Measurements from ENCODE around the gene TAGLN3.

The TAGLN3 gene

DNA sequence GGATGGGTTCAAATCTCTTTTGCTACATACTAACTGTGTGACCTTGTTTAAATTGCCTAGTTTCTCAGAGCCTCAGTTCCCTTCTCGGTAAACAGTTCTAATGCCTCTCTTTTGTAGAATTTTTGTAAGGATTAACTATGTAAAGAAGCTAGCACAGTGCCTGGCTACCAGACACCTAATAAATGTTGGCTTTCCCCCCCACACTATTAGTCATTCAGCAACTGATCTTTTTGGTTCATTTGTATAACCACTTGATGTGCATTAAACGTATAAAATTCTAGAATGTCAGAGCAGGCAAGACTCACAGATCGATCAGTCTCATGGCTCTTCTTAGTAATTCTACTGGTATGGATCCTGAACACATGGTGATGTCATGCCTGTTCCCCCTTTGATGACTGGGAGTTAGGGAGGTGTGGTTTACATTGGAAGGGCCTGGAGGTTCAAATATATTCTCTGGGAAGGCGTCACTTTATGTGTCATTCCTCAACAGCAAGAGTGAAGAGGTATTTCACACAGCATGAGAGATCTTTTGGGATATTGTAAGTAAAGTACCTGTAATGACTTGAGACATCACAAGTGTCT is 6.5 kb downstream of the TAGLN3 start:
- no peak for TF ChIP-seq CTCF (IDR thresholded peaks at IDR 0.05; ENCODE audit: unreplicated experiment in 3 of 3)
- Mint-ChIP-seq H3K4me3 (no peak overlapping the region), H3K4me1 (peaks cover 56% of the 10 kb centered on the region), H3K27ac (no peak overlapping the region), H3K36me3 (ENCODE audit: low read depth) (peaks cover 10% of the 10 kb centered on the region), H3K27me3 (ENCODE audit: low read depth) (peaks cover 14% of the 10 kb centered on the region), H3K9me3 (no peaks in the 10 kb centered on the region)

DNA sequence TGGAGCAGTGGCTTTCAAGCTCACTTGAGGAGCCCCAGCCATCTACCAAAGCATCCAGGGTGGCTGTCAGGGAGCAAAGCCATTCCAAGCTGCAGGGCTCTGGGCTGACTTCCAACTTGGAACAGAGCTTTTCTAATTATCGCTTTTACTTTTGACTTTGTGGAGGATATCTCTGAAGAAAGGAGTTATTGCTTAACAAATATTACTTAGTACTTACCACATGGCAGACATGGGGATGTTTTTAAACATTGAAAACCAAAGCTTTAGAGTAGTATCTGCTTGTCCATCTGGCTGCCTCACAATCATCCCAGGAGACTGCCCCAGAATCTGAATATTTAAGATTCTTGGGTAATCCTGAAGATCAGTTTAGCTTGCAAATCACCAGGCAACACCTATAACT is 8.9 kb downstream of the TAGLN3 start:
- H3K4me1 Mint-ChIP-seq: peaks cover 58% of the 10 kb centered on the region
- H3K36me3 Mint-ChIP-seq (ENCODE audit: low read depth): peaks cover 10% of the 10 kb centered on the region
- peaks cover 4% of the 10 kb centered on the region for H3K27me3 Mint-ChIP-seq (ENCODE audit: low read depth)
- H3K27ac Mint-ChIP-seq: peak overlapping the region; percentile 24 to 77 (median 48)
- H3K4me3 Mint-ChIP-seq: no peak overlapping the region
- H3K9me3 Mint-ChIP-seq: no peaks in the 10 kb centered on the region
- no peak for TF ChIP-seq CTCF (IDR thresholded peaks at IDR 0.05; ENCODE audit: unreplicated experiment in 3 of 3)

DNA sequence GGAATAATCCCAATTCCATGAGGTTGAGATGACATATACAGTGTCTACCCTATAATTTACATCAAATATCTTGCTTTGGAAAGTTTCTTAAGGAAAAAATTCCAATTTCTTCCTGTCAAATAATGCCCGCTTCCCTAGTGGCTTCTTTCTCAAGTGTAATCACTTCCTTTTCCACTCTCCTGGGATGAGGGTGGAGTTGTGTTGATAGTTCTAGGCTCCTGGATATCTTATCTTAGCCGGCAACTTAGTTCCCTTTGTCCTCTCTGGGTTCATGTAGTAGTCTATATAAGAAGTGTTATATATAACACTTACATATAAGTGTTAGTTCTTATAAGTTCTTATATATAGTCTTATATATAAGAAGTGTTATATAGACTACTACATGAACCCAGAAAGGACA is 10.9 kb downstream of the TAGLN3 start:
- Mint-ChIP-seq H3K27ac (peak overlapping the region in 2 of 3 experiments; percentile 54 to 66), H3K4me1 (peaks cover 56% of the 10 kb centered on the region), H3K4me3 (no peak overlapping the region), H3K27me3 (ENCODE audit: low read depth) (no peaks in the 10 kb centered on the region), H3K36me3 (ENCODE audit: low read depth) (peaks cover 10% of the 10 kb centered on the region), H3K9me3 (no peaks in the 10 kb centered on the region)
- TF ChIP-seq CTCF (IDR thresholded peaks at IDR 0.05; ENCODE audit: unreplicated experiment in 3 of 3): no peak

GRCh38 chr3:112010636-112011035 is 11.9 kb downstream of the TAGLN3 start:
- Mint-ChIP-seq H3K9me3 (no peaks in the 10 kb centered on the region), H3K36me3 (ENCODE audit: low read depth) (peaks cover 7% of the 10 kb centered on the region), H3K4me3 (no peak overlapping the region), H3K4me1 (peaks cover 56% of the 10 kb centered on the region), H3K27me3 (ENCODE audit: low read depth) (no peaks in the 10 kb centered on the region), H3K27ac (peak overlapping the region; percentile 66 to 91 (median 84))
- no peak for TF ChIP-seq CTCF (IDR thresholded peaks at IDR 0.05; ENCODE audit: unreplicated experiment in 3 of 3)

- no peak for TF ChIP-seq CTCF (IDR thresholded peaks at IDR 0.05; ENCODE audit: unreplicated experiment in 3 of 3)
Measured at GRCh38 chr3:112011376-112011940, 12.7 kb downstream of the TAGLN3 start.

More at GRCh38 chr3:112011376-112011940, 12.7 kb downstream of the TAGLN3 start:
- no peaks in the 10 kb centered on the region for H3K9me3 Mint-ChIP-seq
- peaks cover 7% of the 10 kb centered on the region for H3K36me3 Mint-ChIP-seq (ENCODE audit: low read depth)
- no peak overlapping the region for H3K4me3 Mint-ChIP-seq
- no peaks in the 10 kb centered on the region for H3K27me3 Mint-ChIP-seq (ENCODE audit: low read depth)
- H3K27ac Mint-ChIP-seq: peak overlapping the region; percentile 66 to 91 (median 84)
- H3K4me1 Mint-ChIP-seq: peaks cover 56% of the 10 kb centered on the region
